Epidermal melanocyte (primary cell): ENCODE results near the gene DDIT3.
"Not testable (repeated sequence)": the region's sequence is repeated elsewhere in the genome, so short reads cannot be mapped to it uniquely, and the experiment has no call there.

Experiments used
- DNase-seq: peaks from one replicate; pipeline ENCODE4 v3.0.0; 2011; ENCODE audit warnings: low spot score; ENCODE audit not compliant: insufficient read length

DDIT3 gene

GRCh38 chr12:57520053-57520818, at the start of gene DDIT3:
DDIT3 (minus strand) TSS chr12:57520514; CDS start chr12:57517406, 3,108 bp downstream.
- peak; percentile 80 for DNase-seq

- DNase-seq, result no peak
These were observed 49.5 kb upstream of the DDIT3 start for GRCh38 chr12:57569858-57570257.

- DNase-seq, result no peak
These were observed 48.5 kb upstream of the DDIT3 start for GRCh38 chr12:57568838-57569237.

DNA sequence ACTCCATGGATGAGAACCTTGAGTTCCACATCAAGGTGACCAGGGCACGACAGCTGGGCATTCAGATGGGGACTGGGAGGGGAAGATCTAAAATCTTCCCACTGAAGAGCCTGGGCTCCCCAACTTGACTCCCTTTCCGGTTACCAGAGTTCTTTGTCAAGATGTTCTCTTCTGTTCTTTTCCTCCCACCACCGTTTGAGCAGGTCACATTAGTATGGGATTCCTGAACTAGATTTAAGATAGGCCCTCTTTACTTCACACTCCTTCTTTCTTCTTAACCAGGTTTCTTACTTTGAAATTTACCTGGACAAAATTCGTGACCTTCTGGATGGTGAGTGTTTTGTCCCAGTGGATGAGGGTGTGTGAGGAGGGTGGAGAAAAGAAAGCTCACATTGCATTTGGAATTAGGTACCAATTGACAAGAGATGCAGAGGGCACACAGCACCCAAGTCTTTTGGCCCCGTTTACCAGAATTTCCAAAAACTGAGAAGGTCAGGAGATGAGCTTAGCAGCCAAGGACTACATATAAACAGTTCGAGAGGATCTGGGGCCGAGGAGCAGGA, 43.9 kb upstream of the DDIT3 start:
- no peak for DNase-seq

DNA sequence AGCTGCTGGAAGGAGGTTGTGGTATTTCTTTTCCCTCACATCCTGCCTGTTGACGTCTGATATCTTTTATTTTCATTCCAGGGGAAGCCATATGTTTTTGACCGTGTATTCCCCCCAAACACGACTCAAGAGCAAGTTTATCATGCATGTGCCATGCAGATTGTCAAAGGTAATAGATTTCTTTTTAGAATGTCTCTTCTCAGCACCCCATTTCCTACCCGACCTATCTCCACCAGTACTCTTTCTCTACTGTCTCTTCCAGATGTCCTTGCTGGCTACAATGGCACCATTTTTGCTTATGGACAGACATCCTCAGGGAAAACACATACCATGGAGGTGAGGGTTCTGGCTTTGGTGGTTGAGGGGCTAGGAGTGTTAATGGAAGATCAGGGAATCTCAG, 43.0 kb upstream of the DDIT3 start:
- DNase-seq, result no peak

DNA sequence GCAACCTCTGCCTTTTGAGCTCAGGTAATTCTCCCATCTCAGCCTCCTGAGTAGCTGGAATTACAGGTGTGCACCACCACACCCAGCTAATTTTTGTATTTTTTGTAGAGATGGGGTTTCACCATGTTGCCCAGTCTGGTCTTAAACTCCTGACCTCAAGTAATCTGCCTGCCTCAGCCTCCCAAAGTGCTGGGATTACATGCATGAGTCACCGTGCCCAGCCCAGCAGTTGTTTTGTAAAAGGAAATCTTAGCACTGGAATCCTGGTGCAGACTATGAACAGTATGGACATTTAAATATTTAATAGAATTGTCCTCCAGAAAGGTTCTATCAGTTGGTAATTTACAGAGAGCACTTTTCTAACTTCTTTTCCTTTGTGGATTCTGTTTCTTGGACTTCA, 40.8 kb upstream of the DDIT3 start:
- not testable (repeated sequence) for DNase-seq

GRCh38 chr12:57560516-57560915, 40.2 kb upstream of the DDIT3 start:
- no peak for DNase-seq

DNA sequence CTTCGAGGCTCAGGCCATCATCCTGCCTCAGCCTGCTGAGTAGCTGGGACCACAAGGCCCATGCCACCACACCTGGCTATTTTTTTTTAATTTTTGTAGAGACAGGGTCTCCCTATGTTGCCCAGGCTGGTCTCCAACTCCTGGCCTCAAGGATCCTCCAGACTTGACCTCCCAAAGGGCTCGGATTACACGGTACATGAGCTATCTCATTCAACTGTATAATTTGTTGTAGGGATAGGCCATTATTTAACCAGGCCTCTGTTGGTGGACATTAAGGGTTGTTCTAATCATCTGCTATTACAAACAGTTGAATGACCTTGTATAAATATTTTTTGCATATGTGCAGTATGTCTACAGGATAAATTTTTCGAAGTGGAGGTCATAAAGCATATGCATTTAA, 38.5 kb upstream of the DDIT3 start:
- DNase-seq, result no peak

DNA sequence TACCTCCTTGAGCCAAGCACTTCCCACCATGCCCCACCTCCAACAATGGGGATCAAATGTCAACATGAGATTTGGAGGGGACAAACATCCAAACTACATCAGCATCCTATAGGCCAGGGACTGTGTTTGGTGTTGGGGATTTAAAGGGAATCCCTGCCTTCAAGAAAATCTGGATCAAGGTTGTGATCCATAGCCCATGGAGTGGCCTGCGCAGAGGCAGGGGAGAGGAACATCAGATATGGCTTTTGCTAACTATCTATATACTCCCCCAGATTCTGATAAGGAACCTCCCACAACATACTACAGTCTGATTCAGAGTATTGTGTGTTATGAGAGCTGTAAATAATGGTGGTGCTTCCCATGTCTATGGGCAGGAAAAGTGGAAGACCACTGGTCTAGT, 34.6 kb upstream of the DDIT3 start:
- no peak for DNase-seq

DNA sequence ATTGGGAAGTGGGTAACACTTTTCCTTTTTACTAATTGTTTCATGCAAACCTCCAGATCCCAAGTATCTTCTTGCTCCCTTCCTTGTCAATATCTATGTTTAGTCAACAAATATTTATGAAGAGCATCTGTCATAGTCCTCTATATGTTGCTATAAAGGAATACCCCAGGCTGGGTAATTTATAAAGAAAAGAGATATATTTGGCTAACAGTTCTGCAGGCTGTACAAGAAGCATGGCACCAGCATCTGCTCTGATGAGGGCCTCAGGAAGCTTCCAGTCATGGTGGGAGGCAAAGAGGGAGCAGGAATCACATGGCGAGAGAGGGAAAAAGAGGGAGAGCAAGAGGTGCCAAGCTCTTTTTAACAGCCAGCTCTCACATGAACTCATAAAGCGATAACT, 34.1 kb upstream of the DDIT3 start:
- no peak for DNase-seq

DNA sequence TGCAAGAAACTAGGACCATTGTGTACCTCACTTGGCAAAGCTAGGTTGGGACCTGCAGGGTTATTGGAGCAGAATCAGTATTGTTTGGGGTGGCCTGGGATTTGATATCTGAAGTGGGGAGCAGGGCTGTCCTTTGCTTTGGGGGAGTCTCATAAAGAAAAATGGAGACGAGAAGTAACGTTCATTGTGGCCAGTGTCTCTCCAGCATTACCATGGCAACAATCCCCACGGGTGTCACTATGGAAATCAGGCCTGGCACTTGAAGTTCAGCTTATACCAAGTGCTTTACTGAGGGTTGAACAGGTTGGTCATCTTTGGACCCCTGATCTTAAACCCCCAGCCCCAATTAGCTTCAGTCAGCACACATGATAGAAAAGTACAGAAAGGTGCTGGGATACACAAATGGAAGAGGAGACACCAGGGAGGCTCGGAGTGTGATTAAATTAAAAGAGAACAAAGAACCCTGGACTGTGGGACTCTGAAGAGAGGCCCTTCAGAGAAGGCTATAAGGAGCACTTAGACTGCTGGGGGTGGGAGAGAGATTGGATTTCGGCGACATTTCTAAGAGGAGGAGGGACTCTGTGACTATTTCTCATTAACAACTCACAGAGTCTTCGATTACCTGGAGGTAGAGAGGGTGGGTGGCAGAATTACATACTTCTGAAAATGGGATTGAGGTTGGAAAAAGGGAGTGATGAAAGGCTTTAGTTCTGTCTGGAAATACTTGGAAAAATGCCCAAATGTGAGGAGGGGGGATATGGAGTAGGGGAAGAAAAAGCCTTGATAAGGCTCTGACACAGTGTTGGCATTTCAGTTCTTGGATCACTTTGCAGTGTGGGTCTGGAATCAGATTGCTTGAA, 33.3 kb upstream of the DDIT3 start:
- DNase-seq, result no peak

DNA sequence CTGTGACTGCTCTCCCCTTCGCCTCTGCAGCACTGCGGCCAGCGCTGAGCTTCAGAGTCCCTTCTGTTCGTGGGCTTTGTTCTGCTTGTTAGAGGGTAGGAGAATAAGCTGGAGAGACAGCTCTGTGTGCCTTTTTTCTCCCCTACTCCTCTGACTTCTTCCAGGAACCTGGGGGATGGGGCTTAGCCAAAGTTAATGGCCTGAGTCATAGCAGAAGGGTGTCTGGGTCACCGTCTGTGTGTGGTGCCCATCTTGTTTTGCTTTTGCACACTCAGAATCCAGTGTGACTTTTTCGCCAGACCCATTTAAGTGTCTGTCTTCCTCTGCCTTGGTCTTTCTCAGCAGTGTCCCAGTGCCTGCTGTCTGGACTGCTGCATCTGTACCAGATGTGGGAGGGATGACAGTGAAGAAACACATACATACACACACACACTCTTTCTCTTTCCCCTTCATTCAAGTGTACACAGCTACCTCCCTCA, 32.6 kb upstream of the DDIT3 start:
- DNase-seq, result peak; percentile 25

DNA sequence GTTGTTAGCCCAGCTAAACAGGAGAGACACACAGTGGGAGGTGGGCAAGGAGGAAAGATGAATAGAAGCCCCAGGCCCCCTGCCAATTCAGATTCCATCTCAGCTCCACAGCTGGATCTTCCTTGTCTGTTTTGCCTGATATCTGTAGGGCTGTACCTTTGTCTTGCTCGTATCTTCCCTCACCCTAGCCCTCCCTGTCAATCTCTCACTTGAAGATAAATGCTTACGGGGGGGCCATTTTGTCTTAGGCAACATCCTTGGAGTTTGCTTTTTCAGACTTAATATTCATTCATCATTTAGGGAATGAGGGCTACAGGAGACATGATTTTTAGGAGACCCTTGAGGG, 32.0 kb upstream of the DDIT3 start:
- DNase-seq, result peak; percentile 19

GRCh38 chr12:57551637-57552305, 31.5 kb upstream of the DDIT3 start:
- DNase-seq, result no peak

DNA sequence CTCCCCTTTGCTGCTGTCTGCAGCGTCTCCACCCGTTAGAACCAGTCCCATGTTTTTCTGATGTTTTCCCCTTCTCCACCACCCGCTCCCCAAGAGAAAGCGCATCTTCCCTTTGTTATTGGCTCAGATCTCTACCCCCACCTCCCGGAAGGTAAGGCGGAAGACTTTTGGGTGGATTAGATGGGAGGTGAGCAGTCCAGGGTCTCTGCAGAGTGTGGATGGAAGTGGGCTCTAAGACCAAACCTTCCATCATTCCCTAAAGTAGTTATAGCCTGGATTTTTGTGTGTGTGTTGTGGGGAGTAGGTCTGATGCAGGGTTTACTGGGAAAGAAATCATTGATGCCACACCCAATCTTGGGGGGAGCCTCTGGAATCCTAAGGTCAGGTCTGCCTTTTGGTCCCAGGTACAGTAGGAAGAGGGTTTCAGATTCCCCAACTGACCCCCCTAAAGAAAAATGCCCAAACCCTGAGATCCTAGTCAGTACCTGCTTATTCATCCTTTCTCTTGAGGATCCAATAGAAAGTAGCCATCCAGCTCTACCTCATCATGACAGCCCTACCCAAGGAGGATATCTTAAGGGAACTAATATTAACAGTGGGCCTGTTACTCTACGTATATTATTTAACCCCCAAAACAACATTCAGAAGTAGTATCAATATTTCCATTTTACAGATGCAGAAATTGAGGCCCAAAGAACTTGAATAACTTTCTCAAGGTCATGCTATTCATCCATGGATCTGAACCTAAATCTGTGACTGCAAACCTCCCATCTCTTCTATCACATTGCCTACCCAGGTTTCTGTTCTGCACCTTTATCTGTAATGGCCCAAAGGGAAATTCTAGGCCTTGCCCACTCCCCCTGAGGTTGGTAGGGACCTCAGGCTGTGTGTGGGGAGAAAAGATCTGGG, 30.6 kb upstream of the DDIT3 start:
- DNase-seq, result no peak

DNA sequence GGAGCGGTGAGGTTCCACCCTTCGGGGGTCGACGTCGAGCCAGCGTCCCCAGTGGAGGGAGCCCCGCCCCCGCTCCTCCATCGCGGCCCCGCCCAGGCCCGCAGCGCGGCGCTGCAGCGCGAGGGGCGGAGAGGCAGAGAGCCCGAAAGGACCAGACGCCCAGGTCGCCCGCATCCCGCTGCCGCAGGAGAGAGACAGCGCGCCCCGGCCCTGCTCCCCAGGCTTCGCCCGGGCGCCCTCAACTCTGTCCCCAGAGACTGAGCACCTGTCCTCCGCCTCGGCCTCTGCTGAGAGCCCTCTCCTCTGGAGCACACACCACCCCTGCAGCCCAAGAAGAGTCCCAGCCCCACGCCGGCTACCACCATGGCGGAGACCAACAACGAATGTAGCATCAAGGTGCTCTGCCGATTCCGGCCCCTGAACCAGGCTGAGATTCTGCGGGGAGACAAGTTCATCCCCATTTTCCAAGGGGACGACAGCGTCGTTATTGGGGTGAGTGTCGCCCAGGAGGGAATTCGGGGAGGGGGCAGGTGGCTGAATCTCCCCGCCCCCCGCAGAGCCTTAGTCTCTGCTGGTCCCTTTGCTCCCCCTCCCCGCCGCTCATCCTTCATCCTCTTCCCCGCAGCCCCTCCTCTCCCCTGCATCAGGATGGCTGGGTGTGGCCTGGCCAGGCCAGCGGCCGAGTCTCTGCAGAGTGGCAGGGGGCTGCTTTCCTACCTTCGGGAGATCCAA, 29.8 kb upstream of the DDIT3 start, which contains the start of gene KIF5A:
Gene KIF5A (plus strand): TSS at position 136 of the 732 bp plus-strand sequence. CDS start 228 bp downstream, at position 364.
- no peak for DNase-seq

- no peak for DNase-seq
These were observed 29.0 kb upstream of the DDIT3 start for GRCh38 chr12:57549203-57549908.

DNA sequence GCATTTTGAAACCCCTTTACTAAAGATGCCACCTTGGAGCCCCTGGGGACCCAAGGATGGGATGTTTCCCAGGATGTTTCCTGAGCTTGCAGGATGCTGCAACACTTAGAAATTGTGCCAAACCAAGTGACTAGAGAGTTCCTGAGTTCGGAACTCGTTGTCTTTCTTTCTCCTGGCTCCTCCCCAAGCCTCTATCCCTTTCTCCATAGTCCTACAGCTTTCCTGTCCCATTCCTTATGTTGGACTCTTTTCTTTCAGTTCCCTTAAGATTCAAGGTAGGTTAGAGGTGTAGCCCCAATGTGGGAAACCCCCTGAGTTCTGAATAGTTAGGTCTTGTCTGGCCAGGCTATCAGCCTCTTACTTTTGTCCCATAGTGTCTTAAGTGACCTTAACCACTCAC, 28.2 kb upstream of the DDIT3 start:
- no peak for DNase-seq

GRCh38 chr12:57548013-57548315, 27.6 kb upstream of the DDIT3 start:
- no peak for DNase-seq
